ENCODE results near the gene SERTAD1. TPM values are rescaled to one million over a fixed set of nuclear protein-coding genes. Genes with fewer than 3 reads are reported as not detected.
"Not testable (repeated sequence)": the region's sequence is repeated elsewhere in the genome, so short reads cannot be mapped to it uniquely, and the experiment has no call there.

The SERTAD1 gene
- total and polyA plus RNA-seq, 2 of the 4 experiments (the other 2 are of a cell fraction) = 21.1 to 27.4 TPM

GRCh38 chr19:40410030-40410389, 15.8 kb downstream of the SERTAD1 start:
- Histone ChIP-seq H4K91ac (ENCODE audit: insufficient read depth, low read depth, low read length) (no peak overlapping the region), H3K4ac (ENCODE audit: low read depth, low read length) (no peak overlapping the region), H2BK5ac (ENCODE audit: low read depth, low read length, poor library complexity, severe bottlenecking) (no peak overlapping the region), H3K18ac (ENCODE audit: low read depth, low read length) (no peak overlapping the region), H3K14ac (replicated peaks; ENCODE audit: low read depth, low read length) (no peak overlapping the region), H2AFZ (replicated peaks; ENCODE audit: low read length, poor library complexity) (no peak overlapping the region), H2BK20ac (ENCODE audit: low read depth, low read length) (no peak overlapping the region), H3K4me1 (ENCODE audit: control insufficient read depth, insufficient read depth, low read length) (no peaks in the 10 kb centered on the region), H4K20me1 (ENCODE audit: insufficient read depth, low read length) (no peaks in the 10 kb centered on the region), H3K23ac (ENCODE audit: low read depth, low read length) (no peak overlapping the region), H3K9ac (ENCODE audit: low read depth, low read length) (no peak overlapping the region), H4K8ac (ENCODE audit: low read depth in 2 of 2, low read length in 2 of 2) (no peak overlapping the region), H3K36me3 (ENCODE audit: control insufficient read depth, insufficient read depth, low read length) (no peaks in the 10 kb centered on the region), H4K5ac (ENCODE audit: low read depth, low read length) (no peak overlapping the region), H3K56ac (ENCODE audit: extremely low read depth, insufficient read depth, low read length) (no peak overlapping the region), H3K9me3 (ENCODE audit: control insufficient read depth, insufficient read depth, low read length) (no peaks in the 10 kb centered on the region), H3K4me2 (ENCODE audit: low read depth, low read length) (no peak overlapping the region), H3K79me1 (ENCODE audit: low read depth in 1 of 2, low read length in 2 of 2) (no peaks in the 10 kb centered on the region), H2BK15ac (ENCODE audit: low read depth, low read length) (no peak overlapping the region), H2AK9ac (replicated peaks; ENCODE audit: low read depth, low read length, poor library complexity) (no peak overlapping the region), H3K9me1 (ENCODE audit: insufficient read depth, low read length) (no peaks in the 10 kb centered on the region), H3K4me3 (ENCODE audit: insufficient read depth, low read depth, low read length) (no peak overlapping the region), H2BK120ac (ENCODE audit: low read depth, low read length) (no peak overlapping the region), H2AK5ac (ENCODE audit: low read depth, low read length) (no peak overlapping the region), H3K27me3 (ENCODE audit: control insufficient read depth, insufficient read depth, low read length) (no peaks in the 10 kb centered on the region), H3K27ac (ENCODE audit: insufficient read depth, low read length) (no peak overlapping the region)
- ATAC-seq (ENCODE audit: low read depth) (no peak), DNase-seq (no peak)
- dilution Hi-C loops (cut with HindIII; ENCODE audit: low sequenced_read_pairs, unreplicated experiment) = no loop called here
- ChIA-PET CTCF (no interaction called here), POLR2A (ENCODE audit: unreplicated experiment) (no interaction called here)
- WGBS, 2 experiments (ENCODE audit: extremely low coverage in 2 of 2, insufficient read length in 1 of 2) = no CpG with 5 or more reads among the region's 9 CpGs
- intact Hi-C loops (cut with micrococcal nuclease) = no loop called here
- TF ChIP-seq RCOR1 (IDR thresholded peaks at IDR 0.05; ENCODE audit: insufficient replicate concordance, low read length) = no peak
- no peak for TF ChIP-seq RFX5 (IDR thresholded peaks at IDR 0.05; ENCODE audit: low read depth, low read length)
- no peak for TF ChIP-seq MAZ (IDR thresholded peaks at IDR 0.05; ENCODE audit: borderline replicate concordance, low read depth, low read length)
- no peak for TF ChIP-seq NFE2L2 (IDR thresholded peaks at IDR 0.05; ENCODE audit: low read depth, low read length)
- TF ChIP-seq MXI1 (IDR thresholded peaks at IDR 0.05; ENCODE audit: borderline replicate concordance, low read depth, low read length) = no peak
- TF ChIP-seq CHD1 (IDR thresholded peaks at IDR 0.05; ENCODE audit: low read depth, low read length) = no peak
- no peak for TF ChIP-seq RAD21 (IDR thresholded peaks at IDR 0.05; ENCODE audit: low read length)
- in situ Hi-C loops (cut with MboI; ENCODE audit: low sequenced_read_pairs) = no loop called here
- BruUV-seq (replicated peaks) = no TSS peak

DNA sequence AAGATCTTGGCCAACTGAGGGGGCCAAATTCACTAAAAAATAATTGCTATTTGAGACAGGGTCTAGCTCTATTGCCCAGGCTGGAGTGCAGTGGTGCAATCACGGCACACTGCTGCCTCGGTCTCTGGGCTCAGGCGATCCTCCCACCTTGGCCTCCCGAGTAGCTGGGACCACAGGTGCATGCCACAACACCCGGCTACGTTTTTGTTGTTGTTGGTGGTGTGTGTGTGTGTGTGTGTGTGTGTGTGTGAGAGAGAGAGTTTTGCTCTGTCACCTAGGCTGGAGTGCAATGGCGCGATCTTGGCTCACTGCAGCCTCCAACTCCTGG, 17.2 kb downstream of the SERTAD1 start:
- H4K8ac ChIP-seq (ENCODE audit: low read depth in 2 of 2, low read length in 2 of 2); H2BK5ac ChIP-seq (ENCODE audit: low read depth, low read length, poor library complexity, severe bottlenecking); H3K27ac ChIP-seq (ENCODE audit: insufficient read depth, low read length); H2AFZ ChIP-seq (replicated peaks; ENCODE audit: low read length, poor library complexity); H4K20me1 ChIP-seq (ENCODE audit: insufficient read depth, low read length); H3K4me2 ChIP-seq (ENCODE audit: low read depth, low read length); H2BK120ac ChIP-seq (ENCODE audit: low read depth, low read length); ATAC-seq (ENCODE audit: low read depth); H4K91ac ChIP-seq (ENCODE audit: insufficient read depth, low read depth, low read length); H3K56ac ChIP-seq (ENCODE audit: extremely low read depth, insufficient read depth, low read length); H3K18ac ChIP-seq (ENCODE audit: low read depth, low read length); H3K4ac ChIP-seq (ENCODE audit: low read depth, low read length); CTCF ChIA-PET; H4K5ac ChIP-seq (ENCODE audit: low read depth, low read length); H2AK5ac ChIP-seq (ENCODE audit: low read depth, low read length); dilution Hi-C loops (cut with HindIII; ENCODE audit: low sequenced_read_pairs, unreplicated experiment); H3K4me1 ChIP-seq (ENCODE audit: control insufficient read depth, insufficient read depth, low read length); in situ Hi-C loops (cut with MboI; ENCODE audit: low sequenced_read_pairs); H2AK9ac ChIP-seq (replicated peaks; ENCODE audit: low read depth, low read length, poor library complexity); POLR2A ChIA-PET (ENCODE audit: unreplicated experiment); H3K23ac ChIP-seq (ENCODE audit: low read depth, low read length); H3K9ac ChIP-seq (ENCODE audit: low read depth, low read length); H2BK20ac ChIP-seq (ENCODE audit: low read depth, low read length); intact Hi-C loops (cut with micrococcal nuclease); H3K14ac ChIP-seq (replicated peaks; ENCODE audit: low read depth, low read length); H3K9me3 ChIP-seq (ENCODE audit: control insufficient read depth, insufficient read depth, low read length); H2BK15ac ChIP-seq (ENCODE audit: low read depth, low read length); H3K9me1 ChIP-seq (ENCODE audit: insufficient read depth, low read length); H3K4me3 ChIP-seq (ENCODE audit: insufficient read depth, low read depth, low read length); H3K27me3 ChIP-seq (ENCODE audit: control insufficient read depth, insufficient read depth, low read length); H3K79me1 ChIP-seq (ENCODE audit: low read depth in 1 of 2, low read length in 2 of 2); BruUV-seq (replicated peaks); DNase-seq; H3K36me3 ChIP-seq (ENCODE audit: control insufficient read depth, insufficient read depth, low read length): not testable (repeated sequence)
- 87% methylated on average over 5 of the region's 8 CpGs; no CpG with 5 or more reads in 1 of the 2 experiments for WGBS, 2 experiments (ENCODE audit: extremely low coverage in 2 of 2, insufficient read length in 1 of 2)

All from IMR-90 (cell line).